ENCODE data around the gene ABHD17C. TPM values are rescaled to one million over a fixed set of nuclear protein-coding genes. Genes with fewer than 3 reads are reported as not detected.

The ABHD17C gene
- total and polyA plus RNA-seq, 2 donors from 2014 or later = 18.8 to 20.6 TPM

GRCh38 chr15:80689716-80690115, 5.4 kb upstream of the ABHD17C start:
- Histone ChIP-seq H3K27ac (ENCODE audit: low read depth in 2 of 2, low read length in 2 of 2) (no peak overlapping the region), H3K4me1 (ENCODE audit: control insufficient read depth in 2 of 3, insufficient read depth in 2 of 3, low read depth in 1 of 3, low read length in 3 of 3) (peaks cover 0 to 3% (median 0%) of the 10 kb centered on the region in 3 donors), H3K4me3 (ENCODE audit: low read length in 3 of 3) (no peak overlapping the region), H3K27me3 (ENCODE audit: control insufficient read depth, insufficient read depth, low read length) (no peaks in the 10 kb centered on the region), H3K9ac (ENCODE audit: low read length in 3 of 3) (no peak overlapping the region), H3K9me3 (ENCODE audit: control insufficient read depth in 2 of 3, insufficient read depth in 1 of 3, low read length in 3 of 3) (no peaks in the 10 kb centered on the region), H3K36me3 (ENCODE audit: control insufficient read depth in 2 of 3, insufficient read depth in 3 of 3, low read length in 3 of 3) (no peaks in the 10 kb centered on the region)
- FAIRE-seq (no peak), DNase-seq (no peak)
- intact Hi-C loops (cut with DNase I) = no loop called here
- no peak for TF ChIP-seq CTCF (IDR thresholded peaks at IDR 0.05; ENCODE audit: borderline replicate concordance, extremely low read depth, insufficient read depth)

- TF ChIP-seq CTCF (IDR thresholded peaks at IDR 0.05; ENCODE audit: borderline replicate concordance, extremely low read depth, insufficient read depth) = no peak
- no peaks in the 10 kb centered on the region for H3K9me3 ChIP-seq (ENCODE audit: control insufficient read depth in 2 of 3, insufficient read depth in 1 of 3, low read length in 3 of 3)
- intact Hi-C loops (cut with DNase I) = no loop called here
- H3K27ac ChIP-seq (ENCODE audit: low read depth in 2 of 2, low read length in 2 of 2) = no peak overlapping the region
- no peak for FAIRE-seq
- peaks cover 0 to 7% (median under 1%) of the 10 kb centered on the region in 3 donors for H3K4me1 ChIP-seq (ENCODE audit: control insufficient read depth in 2 of 3, insufficient read depth in 2 of 3, low read depth in 1 of 3, low read length in 3 of 3)
- no peaks in the 10 kb centered on the region for H3K36me3 ChIP-seq (ENCODE audit: control insufficient read depth in 2 of 3, insufficient read depth in 3 of 3, low read length in 3 of 3)
- DNase-seq = no peak
- no peaks in the 10 kb centered on the region for H3K27me3 ChIP-seq (ENCODE audit: control insufficient read depth, insufficient read depth, low read length)
- H3K9ac ChIP-seq (ENCODE audit: low read length in 3 of 3) = no peak overlapping the region
- no peak overlapping the region for H3K4me3 ChIP-seq (ENCODE audit: low read length in 3 of 3)
Observed at GRCh38 chr15:80691575-80691974, 3.5 kb upstream of the ABHD17C start.

GRCh38 chr15:80693682-80694610, 1.2 kb upstream of the ABHD17C start:
- no peaks in the 10 kb centered on the region for H3K9me3 ChIP-seq (ENCODE audit: control insufficient read depth in 2 of 3, insufficient read depth in 1 of 3, low read length in 3 of 3)
- peak in 1 of 5 donors; percentile 28 for DNase-seq
- TF ChIP-seq CTCF (IDR thresholded peaks at IDR 0.05; ENCODE audit: borderline replicate concordance, extremely low read depth, insufficient read depth) = no peak

More at GRCh38 chr15:80693682-80694610, 1.2 kb upstream of the ABHD17C start:
- Histone ChIP-seq H3K36me3 (ENCODE audit: control insufficient read depth in 2 of 3, insufficient read depth in 3 of 3, low read length in 3 of 3) (no peaks in the 10 kb centered on the region), H3K4me3 (ENCODE audit: low read length in 3 of 3) (peak overlapping the region; percentile 55 to 82 (median 67)), H3K4me1 (ENCODE audit: control insufficient read depth in 2 of 3, insufficient read depth in 2 of 3, low read depth in 1 of 3, low read length in 3 of 3) (peaks cover 0 to 7% (median 7%) of the 10 kb centered on the region in 3 donors), H3K27ac (ENCODE audit: low read depth in 2 of 2, low read length in 2 of 2) (peak overlapping the region; percentile 61 to 75), H3K9ac (ENCODE audit: low read length in 3 of 3) (peak overlapping the region; percentile 1 to 74 (median 71)), H3K27me3 (ENCODE audit: control insufficient read depth, insufficient read depth, low read length) (no peaks in the 10 kb centered on the region)
- no peak for FAIRE-seq
- intact Hi-C loops (cut with DNase I) = no loop called here

All from kidney (tissue), 14 donors.